HG03354 (cell line): ENCODE measurements around the gene CBL.
"Not testable (repeated sequence)": the region's sequence is repeated elsewhere in the genome, so short reads cannot be mapped to it uniquely, and the experiment has no call there.

Experiments used
- ATAC-seq: cut with Tn5 transposase; IDR thresholded peaks from one replicate; pipeline ENCODE4 v1.9.1; 2021; ENCODE audit warnings: mild to moderate bottlenecking; ENCODE audit not compliant: unreplicated experiment, poor library complexity, severe bottlenecking

CBL gene

GRCh38 chr11:119205574-119206510 is at the start of gene CBL:
Gene CBL (plus strand): TSS chr11:119206339. CDS start chr11:119206418, 79 bp downstream.
- peak; percentile 81 for ATAC-seq

DNA sequence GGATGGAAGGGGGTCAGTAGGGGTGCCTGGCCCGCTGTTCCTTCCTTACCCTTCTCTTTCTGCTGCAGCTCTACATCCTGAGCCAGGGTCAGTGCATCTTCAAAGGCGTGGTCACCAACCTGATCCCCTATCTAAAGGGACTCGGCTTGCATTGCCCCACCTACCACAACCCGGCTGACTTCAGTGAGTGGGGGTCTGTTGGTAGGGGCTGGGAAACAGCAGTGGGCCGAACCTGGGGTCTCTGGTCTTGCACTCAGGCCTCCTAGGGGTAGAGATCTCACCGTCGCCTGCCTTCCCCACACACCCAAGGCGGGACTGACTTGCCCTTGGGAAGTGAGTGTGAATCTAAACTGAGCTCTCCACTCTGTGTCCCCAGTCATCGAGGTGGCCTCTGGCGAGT is 49.6 kb upstream of the CBL start:
- ATAC-seq = no peak

- no peak for ATAC-seq
Measured at GRCh38 chr11:119157063-119157462, 49.1 kb upstream of the CBL start.

- ATAC-seq = no peak
Measured at GRCh38 chr11:119158467-119158866, 47.7 kb upstream of the CBL start.

DNA sequence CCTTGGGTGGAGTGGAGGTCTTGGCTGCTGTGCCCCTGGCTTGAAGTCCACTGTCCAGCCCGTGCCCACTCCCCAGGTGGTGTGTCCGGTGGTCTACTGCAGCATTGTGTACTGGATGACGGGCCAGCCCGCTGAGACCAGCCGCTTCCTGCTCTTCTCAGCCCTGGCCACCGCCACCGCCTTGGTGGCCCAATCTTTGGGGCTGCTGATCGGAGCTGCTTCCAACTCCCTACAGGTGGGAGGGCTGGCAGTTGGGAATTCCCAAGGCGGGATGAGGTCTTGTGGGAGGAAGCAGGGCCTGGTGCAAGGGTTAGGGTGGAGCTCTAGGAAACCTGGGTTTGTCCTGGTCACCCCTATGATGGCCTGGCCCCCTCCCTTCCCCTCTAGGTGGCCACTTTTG is 46.0 kb upstream of the CBL start:
- no peak for ATAC-seq

- ATAC-seq = no peak
Measured at GRCh38 chr11:119161871-119162270, 44.3 kb upstream of the CBL start.

DNA sequence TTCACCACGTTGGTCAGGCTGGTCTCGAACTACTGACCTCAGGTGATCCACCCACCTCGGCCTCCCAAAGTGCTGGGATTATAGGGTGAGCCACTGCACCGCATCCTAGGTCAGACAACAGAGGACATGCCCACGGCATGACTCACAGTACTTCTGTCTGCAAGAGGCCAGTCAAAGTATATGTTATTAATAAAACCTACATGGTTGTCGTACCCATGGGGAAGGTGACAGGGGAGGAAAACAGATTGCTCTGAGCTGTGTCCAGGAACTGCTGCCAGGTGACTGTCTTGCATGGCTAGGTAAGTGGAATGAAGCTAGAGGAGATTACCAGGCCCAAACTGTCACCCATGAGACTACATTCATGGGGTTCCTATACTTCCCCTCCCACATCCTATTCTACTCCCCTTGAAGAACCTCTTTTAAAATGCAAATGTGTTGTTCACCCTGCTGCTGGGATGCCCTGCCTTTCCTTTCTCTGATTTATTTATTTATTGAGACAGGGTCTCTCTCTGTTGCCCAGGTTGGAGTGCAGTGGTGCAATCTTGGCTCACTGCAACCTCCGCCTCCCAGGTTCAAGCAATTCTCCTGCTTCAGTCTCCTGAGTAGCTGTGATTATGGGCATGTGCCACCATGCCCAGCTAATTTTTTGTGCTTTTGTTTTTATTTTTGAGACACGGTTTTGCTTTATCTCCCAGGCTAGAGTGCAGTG is 39.6 kb upstream of the CBL start:
- no peak for ATAC-seq

DNA sequence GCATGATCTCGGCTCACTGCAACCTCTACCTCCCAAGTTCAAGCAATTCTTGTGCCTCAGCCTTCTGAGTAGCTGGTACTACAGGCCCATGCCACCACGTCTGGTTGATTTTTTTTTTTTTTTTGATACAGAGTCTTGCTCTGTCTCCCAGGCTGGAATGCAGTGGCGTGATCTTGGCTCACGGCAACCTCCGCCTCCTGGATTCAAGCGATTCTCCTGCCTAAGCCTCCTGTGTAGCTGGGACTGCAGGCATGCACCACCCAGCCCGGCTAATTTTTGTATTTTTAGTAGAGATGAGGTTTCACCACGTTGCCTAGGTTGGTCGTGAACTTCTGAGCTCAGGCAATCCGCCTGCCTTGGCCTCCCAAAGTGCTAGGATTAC is 39.1 kb upstream of the CBL start:
- not testable (repeated sequence) for ATAC-seq

GRCh38 chr11:119167933-119168332 is 38.2 kb upstream of the CBL start:
- ATAC-seq = no peak

GRCh38 chr11:119168471-119169281 is 37.5 kb upstream of the CBL start, which contains the start of gene NLRX1:
Gene NLRX1 (plus strand): TSS chr11:119168725. CDS start chr11:119171404, 2,679 bp downstream.
- ATAC-seq = peak; percentile 89

GRCh38 chr11:119169282-119169719 is 36.8 kb upstream of the CBL start:
- peak; percentile 29 for ATAC-seq

DNA sequence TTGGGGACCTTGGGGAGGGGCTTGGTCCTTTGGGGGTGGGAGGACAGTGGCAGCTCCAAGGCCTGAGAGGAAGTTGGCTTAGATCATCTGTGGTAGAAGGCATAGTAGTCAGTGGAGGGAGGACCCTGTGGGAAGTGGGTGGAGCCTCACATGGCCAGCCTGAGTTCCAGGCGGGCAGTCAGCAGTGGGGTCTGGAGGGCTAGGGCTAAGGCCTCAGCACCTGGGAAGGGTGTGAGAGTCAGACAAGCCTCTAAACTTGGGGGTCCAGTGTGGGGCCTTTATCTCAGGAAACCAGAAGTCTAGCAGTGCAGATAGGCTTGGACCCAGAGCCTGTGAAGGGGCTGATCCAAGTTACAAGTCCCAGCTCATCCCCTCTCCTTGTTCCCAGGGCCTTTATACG is 33.6 kb upstream of the CBL start:
- no peak for ATAC-seq

GRCh38 chr11:119173453-119173852 is 32.7 kb upstream of the CBL start:
- ATAC-seq = no peak

DNA sequence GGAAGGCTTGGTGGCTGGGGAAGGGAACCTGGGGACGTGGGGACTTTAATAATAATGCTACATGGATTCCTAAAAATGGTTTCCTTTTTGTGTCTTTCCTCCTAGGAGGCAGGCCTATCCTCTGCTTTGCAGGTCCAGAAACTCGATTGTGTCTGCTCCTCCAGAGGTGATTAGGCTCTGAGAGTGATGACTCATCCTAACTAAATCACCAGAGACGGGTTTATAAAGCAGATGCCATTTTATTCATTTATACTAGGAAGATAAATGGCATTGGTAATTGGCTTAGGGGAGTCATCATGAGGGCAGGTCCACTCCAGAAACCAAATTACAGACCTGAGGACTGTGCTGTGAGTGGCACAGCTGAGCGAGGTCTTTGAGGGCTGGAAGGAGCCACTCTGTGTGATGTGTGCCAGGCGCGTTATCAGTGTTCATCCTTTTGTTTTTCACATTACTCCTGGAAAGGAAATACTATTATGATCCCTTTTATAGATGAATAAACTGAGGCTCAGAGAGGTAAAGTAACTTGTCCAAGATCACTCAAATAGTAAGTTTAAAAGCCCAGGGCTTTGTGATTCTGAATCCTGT is 30.6 kb upstream of the CBL start:
- no peak for ATAC-seq

GRCh38 chr11:119178166-119178680 is 27.9 kb upstream of the CBL start:
- ATAC-seq = no peak

DNA sequence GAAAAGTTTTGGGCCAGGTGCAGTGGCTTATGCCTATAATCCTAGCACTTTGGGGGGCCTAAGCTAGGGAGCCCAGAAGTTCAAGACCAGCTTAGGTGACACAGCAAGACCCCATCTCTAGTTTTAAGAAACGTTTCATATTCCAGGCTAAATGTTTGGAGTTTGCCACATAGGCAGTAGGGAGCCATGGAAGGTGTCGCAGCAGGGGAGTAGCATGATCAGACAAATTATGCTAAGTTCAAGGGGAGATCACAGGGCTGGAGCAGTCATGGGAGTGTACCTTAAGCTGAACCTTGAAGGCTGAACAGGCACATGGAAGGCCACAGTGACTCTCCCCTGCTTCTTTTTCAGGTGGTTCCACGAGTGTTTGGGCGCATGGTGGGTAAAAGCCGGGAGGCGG is 26.8 kb upstream of the CBL start:
- ATAC-seq = no peak

- ATAC-seq = no peak
Measured at GRCh38 chr11:119179983-119180382, 26.2 kb upstream of the CBL start.

DNA sequence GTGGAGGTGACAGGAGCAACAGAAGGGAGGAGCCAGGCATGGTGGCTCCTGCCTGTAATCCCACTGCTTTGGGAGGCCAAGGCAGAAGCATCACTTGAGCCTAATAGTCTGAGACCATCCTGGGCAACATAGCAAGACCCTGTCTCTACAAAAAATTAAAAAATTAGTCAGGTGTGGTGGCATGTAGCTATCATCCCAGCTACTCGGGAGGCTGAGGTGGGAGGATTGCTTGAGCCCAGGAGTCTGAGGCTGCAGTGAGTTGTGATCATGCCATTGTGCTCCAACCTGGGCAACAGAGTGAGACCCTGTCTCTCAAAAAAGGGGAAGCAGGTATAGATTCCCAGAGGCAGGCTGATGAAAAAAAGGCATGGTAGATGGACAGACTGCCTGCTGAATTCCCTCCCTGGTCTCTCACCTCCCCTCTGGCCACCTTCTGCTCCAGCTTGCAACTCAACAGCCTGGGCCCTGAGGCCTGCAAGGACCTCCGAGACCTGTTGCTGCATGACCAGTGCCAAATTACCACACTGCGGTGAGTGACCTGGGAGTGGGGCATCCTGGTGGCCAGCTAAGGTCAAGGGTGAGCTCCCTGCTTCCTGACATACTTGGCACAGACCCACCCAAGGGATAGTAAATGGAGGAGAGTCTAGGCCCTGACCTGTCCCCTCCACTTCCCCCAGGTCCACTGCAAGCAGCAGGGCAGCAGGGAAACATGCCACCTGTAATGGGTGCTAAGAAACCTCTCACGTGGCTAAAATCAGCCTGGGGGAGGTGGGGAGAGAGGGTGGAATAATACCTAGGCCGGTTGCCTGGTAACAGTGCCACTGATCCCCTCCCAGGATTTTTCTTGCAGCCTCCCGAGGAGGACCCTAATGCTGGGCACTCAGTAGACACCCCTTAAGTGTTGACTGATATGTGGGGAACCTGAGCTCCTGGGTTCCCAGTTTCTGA is 25.1 kb upstream of the CBL start:
- ATAC-seq = no peak
